ENCODE data around the gene CPA1.

CPA1 gene

DNA sequence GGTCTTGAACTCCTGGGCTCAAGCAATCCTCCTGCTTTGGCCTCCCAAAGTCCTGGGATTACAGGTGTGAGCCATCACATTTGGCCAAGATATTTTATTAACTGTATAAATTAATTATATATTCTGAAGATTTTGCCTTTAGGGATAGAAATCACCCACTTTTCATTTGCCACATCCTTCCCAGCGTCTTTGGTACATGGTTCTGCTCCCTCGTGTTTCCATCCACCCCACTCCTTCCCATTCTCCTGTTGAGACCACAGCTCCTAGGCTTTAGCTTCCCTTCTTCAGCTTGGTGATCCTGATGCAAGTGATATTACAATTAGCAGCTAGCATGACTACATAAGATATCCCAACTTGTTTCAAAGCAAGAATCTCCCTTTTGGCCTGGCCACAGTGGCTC lies 8.4 kb downstream of the CPA1 start:
- ATAC-seq (replicated peaks) (no peak), DNase-seq (no peak)
- no peak overlapping the region for H3K27ac Mint-ChIP-seq
- peaks cover under 1 to 4% of the 10 kb centered on the region in 2 donors for H3K4me1 Mint-ChIP-seq
- peaks cover 3 to 4% of the 10 kb centered on the region in 2 donors for H3K9me3 Mint-ChIP-seq
- peaks cover 3 to 5% of the 10 kb centered on the region in 2 donors for H3K27me3 Mint-ChIP-seq
- no peaks in the 10 kb centered on the region for H3K36me3 Mint-ChIP-seq
- H3K4me3 Mint-ChIP-seq, result no peak overlapping the region

GRCh38 chr7:130390486-130390885 lies 10.2 kb downstream of the CPA1 start:
- no peak overlapping the region for H3K4me3 Mint-ChIP-seq
- H3K27ac Mint-ChIP-seq, result no peak overlapping the region
- ATAC-seq (replicated peaks), result no peak
- peaks cover 3 to 4% of the 10 kb centered on the region in 2 donors for H3K9me3 Mint-ChIP-seq
- no peak for DNase-seq
- no peaks in the 10 kb centered on the region for H3K36me3 Mint-ChIP-seq
- peaks cover 6 to 14% of the 10 kb centered on the region in 2 donors for H3K4me1 Mint-ChIP-seq
- peaks cover 0 to 5% of the 10 kb centered on the region in 2 donors for H3K27me3 Mint-ChIP-seq

- H3K27me3 Mint-ChIP-seq, result no peaks in the 10 kb centered on the region
- no peak overlapping the region for H3K4me3 Mint-ChIP-seq
- peaks cover 2 to 4% of the 10 kb centered on the region in 2 donors for H3K9me3 Mint-ChIP-seq
- DNase-seq, result no peak
- H3K4me1 Mint-ChIP-seq, result peaks cover 6 to 14% of the 10 kb centered on the region in 2 donors
- ATAC-seq (replicated peaks), result no peak
- no peak overlapping the region for H3K27ac Mint-ChIP-seq
- H3K36me3 Mint-ChIP-seq, result peaks cover 0 to 2% of the 10 kb centered on the region in 2 donors
Measured at GRCh38 chr7:130393101-130393561, 12.8 kb downstream of the CPA1 start.

DNA sequence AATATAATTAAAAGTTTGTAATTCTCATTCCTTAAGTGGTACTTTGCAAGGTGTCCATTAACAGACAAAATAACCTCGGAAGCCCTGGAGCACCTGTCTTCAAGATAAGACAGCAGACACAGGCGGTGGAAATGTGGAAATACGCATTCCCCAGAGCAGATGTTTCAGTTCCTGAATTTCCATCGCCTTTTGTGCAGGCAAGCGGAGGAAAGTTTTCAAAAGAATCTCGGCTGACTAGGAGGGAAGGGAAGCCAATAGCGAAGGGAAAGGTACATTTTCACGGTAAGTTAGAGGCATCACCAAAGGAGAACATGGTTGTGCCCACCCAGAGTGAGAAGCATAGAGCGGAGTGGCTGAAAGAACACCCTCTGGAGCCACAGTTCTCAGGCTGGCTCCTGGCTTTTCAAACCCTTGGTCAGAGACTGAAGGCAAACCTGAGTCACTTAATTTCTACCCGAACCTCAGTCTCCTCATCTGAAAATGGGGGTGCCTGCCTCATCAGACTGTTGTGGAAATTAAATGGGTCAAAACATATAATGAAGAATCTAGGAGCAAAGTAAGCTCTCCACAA lies 13.6 kb downstream of the CPA1 start:
- Mint-ChIP-seq H3K9me3 (no peaks in the 10 kb centered on the region), H3K4me1 (peaks cover 6 to 14% of the 10 kb centered on the region in 2 donors), H3K27ac (no peak overlapping the region), H3K27me3 (no peaks in the 10 kb centered on the region), H3K4me3 (no peak overlapping the region), H3K36me3 (peaks cover 4 to 10% of the 10 kb centered on the region in 2 donors)
- DNase-seq (no peak), ATAC-seq (replicated peaks) (no peak)

DNA sequence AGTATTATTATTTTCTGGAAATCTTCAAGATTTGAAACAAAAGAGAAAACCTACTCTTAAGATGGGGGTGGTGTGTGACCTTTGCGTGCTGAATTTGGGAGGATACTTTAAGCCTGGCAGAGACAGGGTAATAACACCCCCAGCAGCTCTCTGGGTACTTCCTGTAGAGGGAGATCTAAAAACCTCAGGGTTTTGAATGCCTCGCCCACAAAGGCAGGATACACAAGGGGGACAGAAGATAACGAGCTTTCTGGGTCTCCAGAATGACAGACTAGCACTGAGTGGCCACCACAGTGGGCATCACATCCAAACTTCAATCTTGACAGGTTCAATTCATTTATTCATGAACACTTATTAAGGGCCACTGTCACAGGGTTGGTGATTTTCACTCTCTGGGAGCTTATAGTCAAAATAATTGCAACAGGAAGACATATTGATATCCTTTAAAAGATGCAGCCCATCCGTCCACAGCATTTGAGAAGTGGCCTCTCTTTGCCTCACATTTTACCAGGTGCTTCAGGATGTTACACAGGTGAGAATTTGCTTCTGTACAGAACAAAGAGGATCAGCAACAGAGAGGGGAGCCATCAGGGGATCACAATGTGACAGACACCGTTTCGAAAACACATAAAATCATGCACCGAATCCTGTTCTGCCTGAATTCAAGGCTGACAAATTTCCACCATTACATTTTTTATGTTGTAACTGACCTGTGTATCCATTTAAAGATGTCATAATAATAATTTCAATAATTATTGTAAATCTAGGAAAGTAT lies 14.3 kb downstream of the CPA1 start:
- Mint-ChIP-seq H3K9me3 (no peaks in the 10 kb centered on the region), H3K27ac (no peak overlapping the region), H3K36me3 (peaks cover 4 to 14% of the 10 kb centered on the region in 2 donors), H3K4me3 (no peak overlapping the region), H3K27me3 (no peaks in the 10 kb centered on the region), H3K4me1 (peaks cover 6 to 14% of the 10 kb centered on the region in 2 donors)
- ATAC-seq (replicated peaks), result peak; percentile 38 to 59
- DNase-seq, result no peak

DNA sequence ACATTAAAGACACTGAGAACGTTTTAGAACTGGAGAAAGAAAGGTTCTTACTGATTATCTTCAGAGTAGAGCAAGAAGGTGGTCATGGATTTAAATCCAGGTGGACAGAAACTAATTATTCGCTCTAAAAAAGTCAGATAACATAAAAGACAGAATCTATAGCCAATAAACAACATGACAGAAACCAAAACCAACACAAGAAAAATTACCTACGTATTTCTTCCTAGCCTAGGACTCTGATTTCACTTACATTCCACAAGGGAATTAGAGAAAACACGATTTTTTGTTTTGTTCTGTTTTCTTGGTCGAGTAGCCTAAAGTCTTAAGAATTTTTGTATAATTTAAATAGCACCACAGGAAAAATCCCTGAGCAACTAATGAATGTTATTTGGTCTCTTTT lies 15.1 kb downstream of the CPA1 start:
- no peak overlapping the region for H3K27ac Mint-ChIP-seq
- H3K27me3 Mint-ChIP-seq, result no peaks in the 10 kb centered on the region
- H3K9me3 Mint-ChIP-seq, result no peaks in the 10 kb centered on the region
- H3K4me3 Mint-ChIP-seq, result no peak overlapping the region
- DNase-seq (no peak), ATAC-seq (replicated peaks) (no peak)
- peaks cover 6 to 14% of the 10 kb centered on the region in 2 donors for H3K4me1 Mint-ChIP-seq
- H3K36me3 Mint-ChIP-seq, result peaks cover 6 to 15% of the 10 kb centered on the region in 2 donors

DNA sequence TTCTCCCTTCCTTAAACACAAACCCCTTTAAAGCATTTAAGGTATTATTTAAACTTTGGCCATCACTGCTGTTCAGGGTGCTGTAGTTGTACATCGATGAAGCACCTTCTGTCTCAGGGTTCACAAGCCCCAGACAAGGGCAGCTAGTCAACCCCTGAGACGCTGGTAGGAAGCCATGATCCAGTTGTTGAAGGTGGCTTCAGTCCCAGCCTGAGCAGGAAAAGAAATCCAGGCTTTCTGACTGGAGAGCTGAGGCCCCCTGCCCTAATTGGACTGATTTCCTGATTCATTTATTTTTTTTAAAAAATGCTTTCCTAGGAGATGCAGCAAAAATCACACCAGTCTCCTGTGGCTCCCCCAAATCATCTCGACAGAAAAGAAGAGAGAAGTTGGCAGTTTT lies 15.8 kb downstream of the CPA1 start:
- peaks cover 6 to 18% of the 10 kb centered on the region in 2 donors for H3K36me3 Mint-ChIP-seq
- ATAC-seq (replicated peaks) (no peak), DNase-seq (no peak)
- H3K9me3 Mint-ChIP-seq, result no peaks in the 10 kb centered on the region
- H3K27me3 Mint-ChIP-seq, result no peaks in the 10 kb centered on the region
- no peak overlapping the region for H3K4me3 Mint-ChIP-seq
- peaks cover 6 to 14% of the 10 kb centered on the region in 2 donors for H3K4me1 Mint-ChIP-seq
- H3K27ac Mint-ChIP-seq, result no peak overlapping the region

- H3K4me1 Mint-ChIP-seq, result peaks cover 6 to 14% of the 10 kb centered on the region in 2 donors
- H3K4me3 Mint-ChIP-seq, result no peak overlapping the region
- H3K9me3 Mint-ChIP-seq, result no peaks in the 10 kb centered on the region
- no peak for ATAC-seq (replicated peaks)
- peaks cover 8 to 21% of the 10 kb centered on the region in 2 donors for H3K36me3 Mint-ChIP-seq
- H3K27ac Mint-ChIP-seq, result no peak overlapping the region
- no peak for DNase-seq
- no peaks in the 10 kb centered on the region for H3K27me3 Mint-ChIP-seq
Measured at GRCh38 chr7:130397051-130397757, 16.9 kb downstream of the CPA1 start.

- no peak overlapping the region for H3K4me3 Mint-ChIP-seq
- ATAC-seq (replicated peaks) (no peak), DNase-seq (no peak)
- H3K9me3 Mint-ChIP-seq, result no peaks in the 10 kb centered on the region
- H3K4me1 Mint-ChIP-seq, result peaks cover 6 to 14% of the 10 kb centered on the region in 2 donors
- H3K27ac Mint-ChIP-seq, result no peak overlapping the region
- H3K36me3 Mint-ChIP-seq, result peaks cover 10 to 24% of the 10 kb centered on the region in 2 donors
- no peaks in the 10 kb centered on the region for H3K27me3 Mint-ChIP-seq
Measured at GRCh38 chr7:130397758-130398073, 17.4 kb downstream of the CPA1 start.

DNA sequence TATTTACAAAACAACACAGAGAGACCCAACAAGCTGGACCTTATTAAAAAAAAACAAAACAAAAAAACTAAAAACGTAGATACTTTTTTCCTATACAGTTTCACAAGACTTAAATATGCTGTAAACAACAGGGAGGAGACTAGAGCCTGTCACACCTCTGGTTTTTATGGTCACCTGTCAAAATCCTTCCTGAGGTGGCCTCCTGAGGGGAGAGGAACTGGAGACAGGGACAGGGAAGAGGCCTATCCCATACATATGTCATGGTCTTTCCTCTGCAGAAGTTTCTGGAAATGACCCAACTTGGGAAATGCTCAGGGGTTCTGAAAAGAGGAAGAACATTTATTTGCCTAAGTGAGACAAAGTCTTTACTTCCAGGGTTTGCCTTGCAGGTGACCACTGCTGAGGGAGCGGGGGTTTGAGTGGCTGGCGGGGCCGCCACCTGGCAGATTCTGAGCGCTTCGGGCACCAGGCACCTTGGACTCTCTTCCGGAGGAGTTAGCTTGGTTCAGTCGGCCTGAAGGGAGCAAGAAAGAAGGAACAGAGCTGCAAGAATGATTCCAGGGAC lies 18.3 kb downstream of the CPA1 start:
- DNase-seq (no peak), ATAC-seq (replicated peaks) (no peak)
- peaks cover 6 to 11% of the 10 kb centered on the region in 2 donors for H3K4me1 Mint-ChIP-seq
- no peak overlapping the region for H3K4me3 Mint-ChIP-seq
- no peak overlapping the region for H3K27ac Mint-ChIP-seq
- no peaks in the 10 kb centered on the region for H3K9me3 Mint-ChIP-seq
- H3K27me3 Mint-ChIP-seq, result no peaks in the 10 kb centered on the region
- H3K36me3 Mint-ChIP-seq, result peaks cover 12 to 27% of the 10 kb centered on the region in 2 donors

- ATAC-seq (replicated peaks) (no peak), DNase-seq (no peak)
- Mint-ChIP-seq H3K27me3 (no peaks in the 10 kb centered on the region), H3K36me3 (peaks cover 12 to 31% of the 10 kb centered on the region in 2 donors), H3K27ac (no peak overlapping the region), H3K4me1 (no peaks in the 10 kb centered on the region), H3K4me3 (no peak overlapping the region), H3K9me3 (no peaks in the 10 kb centered on the region)
Measured at GRCh38 chr7:130400120-130400572, 19.9 kb downstream of the CPA1 start.

GRCh38 chr7:130401101-130401500 lies 20.8 kb downstream of the CPA1 start:
- DNase-seq, result no peak
- Mint-ChIP-seq H3K4me3 (no peak overlapping the region), H3K36me3 (peaks cover 12 to 31% of the 10 kb centered on the region in 2 donors), H3K4me1 (no peaks in the 10 kb centered on the region), H3K9me3 (no peaks in the 10 kb centered on the region), H3K27ac (no peak overlapping the region), H3K27me3 (no peaks in the 10 kb centered on the region)
- ATAC-seq (replicated peaks), result no peak

- Mint-ChIP-seq H3K27me3 (no peaks in the 10 kb centered on the region), H3K36me3 (peaks cover 12 to 31% of the 10 kb centered on the region in 2 donors)
Measured at GRCh38 chr7:130401578-130401977, 21.3 kb downstream of the CPA1 start.

GRCh38 chr7:130405003-130405402 lies 24.7 kb downstream of the CPA1 start:
- Mint-ChIP-seq H3K9me3 (no peaks in the 10 kb centered on the region), H3K27me3 (no peaks in the 10 kb centered on the region), H3K36me3 (peaks cover 8 to 21% of the 10 kb centered on the region in 2 donors), H3K4me3 (no peak overlapping the region), H3K4me1 (no peaks in the 10 kb centered on the region), H3K27ac (no peak overlapping the region)
- DNase-seq (no peak), ATAC-seq (replicated peaks) (no peak)

More at GRCh38 chr7:130401578-130401977, 21.3 kb downstream of the CPA1 start:
- no peak for DNase-seq
- Mint-ChIP-seq H3K9me3 (no peaks in the 10 kb centered on the region), H3K4me3 (no peak overlapping the region), H3K27ac (no peak overlapping the region), H3K4me1 (no peaks in the 10 kb centered on the region)
- ATAC-seq (replicated peaks), result no peak
